ENCODE measurements around the gene PNMA8B.

- TF ChIP-seq TEAD4 (IDR thresholded peaks at IDR 0.05; ENCODE audit: borderline replicate concordance, insufficient read depth) (no peak), REST (IDR thresholded peaks at IDR 0.05; ENCODE audit: low read depth, low read length) (no peak), FOXM1 (IDR thresholded peaks at IDR 0.05; ENCODE audit: low read depth) (no peak), IRF3 (IDR thresholded peaks at IDR 0.05; ENCODE audit: low read depth, low read length) (no peak), USF1 (IDR thresholded peaks at IDR 0.05; ENCODE audit: borderline replicate concordance, low read depth) (no peak), CTCF (IDR thresholded peaks at IDR 0.05) (no peak), RFX5 (IDR thresholded peaks at IDR 0.05; ENCODE audit: low read length) (no peak; the same call in 1 of the 2 replicates), GATA2 (CRISPR knock-in tag; IDR thresholded peaks at IDR 0.05) (no peak)
Measured at GRCh38 chr19:46495786-46496099, at the start of gene PNMA8B.
